Measurements from ENCODE around the gene OR52N2.

The OR52N2 gene

DNA sequence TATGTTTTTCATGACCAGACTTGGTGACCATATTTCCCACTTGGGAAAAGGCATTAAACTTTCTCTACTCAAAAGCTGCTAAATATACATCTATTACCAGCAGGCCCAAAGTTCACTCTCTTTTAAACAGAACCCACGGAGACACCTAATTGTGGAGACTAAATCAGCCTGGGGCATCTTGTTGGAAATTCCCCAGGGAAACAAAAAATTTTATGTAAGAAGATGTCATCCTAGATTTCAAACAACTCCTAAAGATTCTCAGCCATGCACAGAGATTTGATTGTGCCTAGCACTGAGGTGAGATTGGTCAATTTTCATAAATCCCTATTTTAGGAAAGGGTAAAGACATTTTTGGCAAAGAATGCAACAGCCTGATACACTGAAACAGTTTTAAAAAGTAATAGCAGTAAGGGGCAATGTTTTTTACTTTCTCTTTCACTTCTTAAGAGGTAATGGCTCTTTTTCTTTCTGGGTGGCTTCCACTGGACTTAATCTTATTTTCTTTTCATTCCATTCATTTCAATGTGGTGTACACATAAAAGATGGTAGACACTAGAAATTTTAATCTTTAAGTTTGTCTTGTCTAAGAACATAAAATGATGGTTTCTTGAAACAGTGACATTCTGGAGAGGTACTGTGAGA is 9.6 kb downstream of the OR52N2 start:
- no peaks in the 10 kb centered on the region for H3K36me3 ChIP-seq (ENCODE audit: control insufficient read depth in 2 of 2, insufficient read depth in 2 of 2, low read length in 2 of 2)
- no peak overlapping the region for H3K9ac ChIP-seq (ENCODE audit: low read length in 2 of 2)
- H3K27me3 ChIP-seq (ENCODE audit: control insufficient read depth in 1 of 2, insufficient read depth in 2 of 2, low read length in 2 of 2): no peaks in the 10 kb centered on the region
- no peaks in the 10 kb centered on the region for H3K9me3 ChIP-seq (ENCODE audit: control insufficient read depth in 2 of 2, low read length in 2 of 2)
- no peak overlapping the region for H3K4me3 ChIP-seq (ENCODE audit: low read length in 2 of 2)
- no peak overlapping the region for H3K27ac ChIP-seq (ENCODE audit: low read length)
- H3K4me1 ChIP-seq (ENCODE audit: control insufficient read depth, insufficient read depth, low read length): no peaks in the 10 kb centered on the region

DNA sequence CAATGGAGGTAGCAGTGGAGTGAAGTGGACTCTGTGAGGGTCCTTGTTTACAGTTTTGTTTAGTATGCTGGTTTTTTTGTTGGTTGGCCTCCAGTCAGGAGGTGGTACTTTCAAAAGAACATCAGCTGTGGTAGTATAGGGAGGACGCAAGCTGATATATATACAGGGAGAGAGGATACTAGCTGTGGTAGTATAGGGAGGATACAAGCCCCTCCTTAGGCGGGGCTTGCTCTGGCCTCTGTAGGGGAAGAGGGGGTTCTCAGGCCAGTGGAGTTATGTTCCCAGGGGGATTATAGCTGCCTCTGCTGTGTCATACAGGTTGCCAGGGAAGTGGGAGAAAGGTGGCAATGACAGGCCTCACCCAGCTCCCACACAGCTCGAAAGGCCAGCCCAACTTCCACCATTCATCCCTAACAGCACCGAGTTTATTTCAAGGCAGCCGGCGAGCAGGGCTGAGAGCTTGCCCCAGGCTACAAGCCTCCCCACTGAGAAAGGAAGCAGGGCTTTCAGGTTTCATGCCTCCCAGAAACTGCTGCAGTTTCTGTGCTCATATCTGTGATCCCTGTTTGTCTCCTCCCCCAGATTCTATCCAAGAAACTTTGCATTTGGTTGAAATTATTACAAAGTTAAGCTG is 22.6 kb downstream of the OR52N2 start:
- Histone ChIP-seq H3K27me3 (ENCODE audit: control insufficient read depth in 1 of 2, insufficient read depth in 2 of 2, low read length in 2 of 2) (no peaks in the 10 kb centered on the region), H3K9me3 (ENCODE audit: control insufficient read depth in 2 of 2, low read length in 2 of 2) (peaks cover 0 to 2% of the 10 kb centered on the region in 2 donors), H3K36me3 (ENCODE audit: control insufficient read depth in 2 of 2, insufficient read depth in 2 of 2, low read length in 2 of 2) (no peaks in the 10 kb centered on the region), H3K4me3 (ENCODE audit: low read length in 2 of 2) (no peak overlapping the region), H3K9ac (ENCODE audit: low read length in 2 of 2) (no peak overlapping the region), H3K27ac (ENCODE audit: low read length) (no peak overlapping the region), H3K4me1 (ENCODE audit: control insufficient read depth, insufficient read depth, low read length) (no peaks in the 10 kb centered on the region)

DNA sequence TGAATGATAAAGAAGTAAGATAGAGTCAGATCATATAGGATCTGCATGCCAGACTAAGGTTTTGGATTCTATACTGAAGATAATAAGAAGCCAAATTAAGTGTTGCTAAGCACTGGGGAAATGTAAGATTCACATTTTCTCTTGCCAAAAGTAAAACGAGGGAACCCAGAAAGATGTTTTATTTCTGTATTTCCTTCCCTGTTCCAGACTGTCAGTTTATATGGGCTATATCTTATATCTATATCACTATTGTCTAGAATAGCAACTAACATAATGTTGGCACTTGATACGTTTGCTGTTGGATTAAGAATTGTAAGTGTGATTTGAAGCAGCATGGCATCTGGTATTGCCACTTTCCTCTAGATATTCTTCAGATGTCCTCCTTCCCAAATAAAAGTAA is 24.7 kb downstream of the OR52N2 start:
- peaks cover 0 to 2% of the 10 kb centered on the region in 2 donors for H3K9me3 ChIP-seq (ENCODE audit: control insufficient read depth in 2 of 2, low read length in 2 of 2)
- no peaks in the 10 kb centered on the region for H3K36me3 ChIP-seq (ENCODE audit: control insufficient read depth in 2 of 2, insufficient read depth in 2 of 2, low read length in 2 of 2)
- H3K27ac ChIP-seq (ENCODE audit: low read length): no peak overlapping the region
- no peak overlapping the region for H3K4me3 ChIP-seq (ENCODE audit: low read length in 2 of 2)
- H3K4me1 ChIP-seq (ENCODE audit: control insufficient read depth, insufficient read depth, low read length): no peaks in the 10 kb centered on the region
- H3K27me3 ChIP-seq (ENCODE audit: control insufficient read depth in 1 of 2, insufficient read depth in 2 of 2, low read length in 2 of 2): no peaks in the 10 kb centered on the region
- no peak overlapping the region for H3K9ac ChIP-seq (ENCODE audit: low read length in 2 of 2)

DNA sequence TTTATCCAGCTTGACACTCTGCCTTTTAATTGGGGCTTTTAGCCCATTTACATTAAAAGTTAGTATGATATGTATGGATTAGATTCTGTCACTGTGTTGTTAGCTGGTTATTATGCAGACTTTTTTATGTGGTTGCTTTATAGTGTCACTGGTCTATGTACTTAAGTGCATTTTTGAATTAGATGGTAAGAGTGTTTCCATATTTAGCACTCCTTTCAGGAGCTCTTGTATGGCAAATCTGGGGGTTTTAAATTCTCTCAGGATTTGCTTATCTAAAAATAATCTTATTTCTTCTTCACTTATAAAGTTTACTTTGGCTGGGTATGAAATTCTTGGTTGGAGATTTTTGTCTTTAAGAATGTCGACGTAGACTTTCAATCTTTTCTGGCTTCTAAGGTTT is 29.0 kb downstream of the OR52N2 start:
- no peaks in the 10 kb centered on the region for H3K27me3 ChIP-seq (ENCODE audit: control insufficient read depth in 1 of 2, insufficient read depth in 2 of 2, low read length in 2 of 2)
- no peaks in the 10 kb centered on the region for H3K4me1 ChIP-seq (ENCODE audit: control insufficient read depth, insufficient read depth, low read length)
- no peak overlapping the region for H3K27ac ChIP-seq (ENCODE audit: low read length)
- no peaks in the 10 kb centered on the region for H3K9me3 ChIP-seq (ENCODE audit: control insufficient read depth in 2 of 2, low read length in 2 of 2)
- H3K36me3 ChIP-seq (ENCODE audit: control insufficient read depth in 2 of 2, insufficient read depth in 2 of 2, low read length in 2 of 2): no peaks in the 10 kb centered on the region
- H3K9ac ChIP-seq (ENCODE audit: low read length in 2 of 2): no peak overlapping the region
- no peak overlapping the region for H3K4me3 ChIP-seq (ENCODE audit: low read length in 2 of 2)

DNA sequence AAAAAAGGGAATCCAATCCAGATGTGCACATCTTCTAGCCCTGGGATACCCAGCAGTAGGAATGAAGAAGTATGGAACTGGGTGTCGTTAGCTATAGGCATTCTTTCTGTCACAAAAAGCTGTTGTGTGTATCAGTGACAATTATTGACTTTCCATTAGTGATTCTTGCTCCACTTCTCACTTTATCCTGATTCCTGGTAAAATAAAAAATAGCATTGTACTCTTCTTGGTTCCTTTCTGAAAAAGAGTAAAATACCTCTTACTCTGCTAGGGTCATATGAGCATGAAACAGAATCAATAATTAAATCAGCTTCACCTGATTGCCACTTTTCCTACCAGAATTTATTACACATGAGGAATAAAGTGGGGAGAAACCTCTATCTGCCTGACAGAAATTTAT is 33.1 kb downstream of the OR52N2 start, which contains the start of gene OR52E6:
TSS of gene OR52E6 (minus strand) at position 101 of the 400 bp plus-strand sequence. CDS start at position 101, 0 bp downstream.
- Histone ChIP-seq H3K36me3 (ENCODE audit: control insufficient read depth in 2 of 2, insufficient read depth in 2 of 2, low read length in 2 of 2) (no peaks in the 10 kb centered on the region), H3K4me3 (ENCODE audit: low read length in 2 of 2) (no peak within 1 kb of the TSS), H3K27me3 (ENCODE audit: control insufficient read depth in 1 of 2, insufficient read depth in 2 of 2, low read length in 2 of 2) (no peaks in the 10 kb centered on the region), H3K9ac (ENCODE audit: low read length in 2 of 2) (no peak within 1 kb of the TSS), H3K27ac (ENCODE audit: low read length) (no peak within 1 kb of the TSS), H3K9me3 (ENCODE audit: control insufficient read depth in 2 of 2, low read length in 2 of 2) (no peaks in the 10 kb centered on the region), H3K4me1 (ENCODE audit: control insufficient read depth, insufficient read depth, low read length) (no peaks in the 10 kb centered on the region)

DNA sequence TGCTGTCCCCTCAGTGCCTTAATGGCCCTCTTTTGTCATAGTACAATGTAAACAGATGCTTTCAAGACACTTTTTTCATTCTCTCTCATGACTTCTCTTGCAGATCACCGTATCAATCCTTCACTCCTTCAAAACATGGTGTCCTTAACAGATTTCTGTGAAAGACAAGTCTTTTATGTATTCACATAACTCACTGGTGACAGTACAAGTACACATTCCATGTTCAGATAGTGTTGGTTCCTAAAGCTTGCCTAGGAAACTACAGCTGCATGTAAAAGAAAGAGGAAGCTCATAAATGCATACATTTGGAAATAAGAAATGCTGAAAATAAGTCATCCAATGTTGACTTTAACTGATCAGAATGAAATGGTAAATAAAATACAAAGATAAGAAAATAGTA is 38.0 kb downstream of the OR52N2 start:
- H3K4me1 ChIP-seq (ENCODE audit: control insufficient read depth, insufficient read depth, low read length): no peaks in the 10 kb centered on the region
- H3K9ac ChIP-seq (ENCODE audit: low read length in 2 of 2): no peak overlapping the region
- H3K9me3 ChIP-seq (ENCODE audit: control insufficient read depth in 2 of 2, low read length in 2 of 2): no peaks in the 10 kb centered on the region
- no peak overlapping the region for H3K27ac ChIP-seq (ENCODE audit: low read length)
- H3K27me3 ChIP-seq (ENCODE audit: control insufficient read depth in 1 of 2, insufficient read depth in 2 of 2, low read length in 2 of 2): no peaks in the 10 kb centered on the region
- H3K4me3 ChIP-seq (ENCODE audit: low read length in 2 of 2): no peak overlapping the region
- no peaks in the 10 kb centered on the region for H3K36me3 ChIP-seq (ENCODE audit: control insufficient read depth in 2 of 2, insufficient read depth in 2 of 2, low read length in 2 of 2)

DNA sequence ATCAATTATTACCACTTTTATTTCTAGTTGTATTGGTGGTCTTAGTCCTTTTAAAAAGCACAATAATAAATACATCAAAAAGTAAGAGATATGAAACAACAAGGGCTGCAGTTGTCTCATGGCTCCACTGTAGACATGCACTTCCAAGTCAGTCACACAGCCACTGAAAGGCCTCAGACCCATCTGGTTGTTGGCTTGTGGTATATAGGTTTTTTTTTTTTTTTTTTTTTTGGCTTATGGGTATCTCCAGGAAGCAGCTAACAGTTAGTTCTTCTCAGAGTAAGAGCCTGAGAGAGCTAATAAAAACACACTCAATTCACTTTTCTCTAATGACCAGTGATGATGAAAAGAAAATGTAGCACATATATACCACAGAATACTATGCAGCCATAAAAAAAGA is 39.0 kb downstream of the OR52N2 start:
- Histone ChIP-seq H3K27me3 (ENCODE audit: control insufficient read depth in 1 of 2, insufficient read depth in 2 of 2, low read length in 2 of 2) (no peaks in the 10 kb centered on the region), H3K4me1 (ENCODE audit: control insufficient read depth, insufficient read depth, low read length) (no peaks in the 10 kb centered on the region)

DNA sequence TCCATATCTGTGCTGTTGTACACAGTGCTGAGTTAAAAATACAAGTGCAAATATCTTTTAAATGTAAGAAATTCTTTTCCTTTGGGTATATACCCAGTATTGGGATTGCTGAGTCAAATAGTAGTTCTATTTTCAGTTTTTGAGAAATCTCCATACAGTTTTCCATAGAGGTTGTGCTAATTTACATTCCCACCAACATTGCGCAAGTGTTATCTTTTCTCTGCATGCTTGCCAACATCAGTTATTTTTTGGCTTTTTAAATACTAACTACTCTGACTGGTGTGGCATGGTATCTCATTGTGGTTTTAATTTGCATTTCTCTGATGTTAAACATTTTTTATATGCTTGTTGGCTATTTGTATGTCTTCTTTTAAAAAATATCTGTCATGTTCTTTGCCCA is 42.3 kb downstream of the OR52N2 start:
- Histone ChIP-seq H3K36me3 (ENCODE audit: control insufficient read depth in 2 of 2, insufficient read depth in 2 of 2, low read length in 2 of 2) (no peaks in the 10 kb centered on the region), H3K9ac (ENCODE audit: low read length in 2 of 2) (no peak overlapping the region), H3K4me3 (ENCODE audit: low read length in 2 of 2) (no peak overlapping the region), H3K4me1 (ENCODE audit: control insufficient read depth, insufficient read depth, low read length) (no peaks in the 10 kb centered on the region), H3K9me3 (ENCODE audit: control insufficient read depth in 2 of 2, low read length in 2 of 2) (no peaks in the 10 kb centered on the region), H3K27ac (ENCODE audit: low read length) (no peak overlapping the region), H3K27me3 (ENCODE audit: control insufficient read depth in 1 of 2, insufficient read depth in 2 of 2, low read length in 2 of 2) (no peaks in the 10 kb centered on the region)

More for the DNA sequence above, 39.0 kb downstream of the OR52N2 start:
- Histone ChIP-seq H3K27ac (ENCODE audit: low read length) (no peak overlapping the region), H3K36me3 (ENCODE audit: control insufficient read depth in 2 of 2, insufficient read depth in 2 of 2, low read length in 2 of 2) (no peaks in the 10 kb centered on the region), H3K4me3 (ENCODE audit: low read length in 2 of 2) (no peak overlapping the region), H3K9ac (ENCODE audit: low read length in 2 of 2) (no peak overlapping the region), H3K9me3 (ENCODE audit: control insufficient read depth in 2 of 2, low read length in 2 of 2) (no peaks in the 10 kb centered on the region)

DNA sequence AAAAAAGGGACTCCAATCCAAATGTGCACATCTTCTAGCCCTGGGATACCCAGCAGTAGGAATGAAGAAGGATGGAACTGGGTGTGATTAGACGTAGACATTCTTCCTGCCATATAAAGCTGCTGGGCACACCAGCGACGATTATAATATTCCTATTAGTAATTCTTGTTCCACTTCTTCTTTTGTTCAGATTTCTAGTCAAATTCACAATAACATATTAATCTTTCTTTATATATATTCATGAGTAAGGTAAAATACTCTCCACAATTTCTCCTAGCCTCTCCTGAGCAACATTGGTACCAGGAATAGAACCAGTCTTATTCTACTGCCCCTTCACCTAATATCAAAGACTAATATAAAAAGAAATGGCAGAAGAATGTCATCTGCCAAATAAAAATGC is 48.9 kb downstream of the OR52N2 start, which contains the start of gene OR52E8:
TSS of gene OR52E8 (minus strand) at position 101 of the 400 bp plus-strand sequence. CDS start at position 101, 0 bp downstream.
- H3K9ac ChIP-seq (ENCODE audit: low read length in 2 of 2): no peak within 1 kb of the TSS
- no peak within 1 kb of the TSS for H3K4me3 ChIP-seq (ENCODE audit: low read length in 2 of 2)
- H3K27me3 ChIP-seq (ENCODE audit: control insufficient read depth in 1 of 2, insufficient read depth in 2 of 2, low read length in 2 of 2): no peaks in the 10 kb centered on the region
- no peaks in the 10 kb centered on the region for H3K36me3 ChIP-seq (ENCODE audit: control insufficient read depth in 2 of 2, insufficient read depth in 2 of 2, low read length in 2 of 2)
- no peaks in the 10 kb centered on the region for H3K9me3 ChIP-seq (ENCODE audit: control insufficient read depth in 2 of 2, low read length in 2 of 2)
- no peak within 1 kb of the TSS for H3K27ac ChIP-seq (ENCODE audit: low read length)
- no peaks in the 10 kb centered on the region for H3K4me1 ChIP-seq (ENCODE audit: control insufficient read depth, insufficient read depth, low read length)

DNA sequence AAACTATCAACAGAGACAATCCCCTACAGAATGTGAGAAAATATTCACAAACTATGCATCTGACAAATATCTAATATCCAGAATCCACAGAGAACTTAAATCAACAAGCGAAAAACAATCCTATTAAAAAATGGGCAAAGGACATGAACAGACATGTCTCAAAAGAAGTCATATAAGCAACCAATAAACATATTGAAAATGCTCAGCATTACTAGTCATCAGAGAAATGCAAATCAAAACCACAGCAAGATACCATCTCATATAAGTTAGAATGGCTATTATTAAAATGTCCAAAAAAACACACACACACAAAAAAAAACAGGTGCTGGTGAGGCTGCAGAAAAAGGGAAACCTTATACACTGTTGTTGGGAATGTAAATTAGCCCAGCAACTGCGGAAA is 57.1 kb downstream of the OR52N2 start:
- Histone ChIP-seq H3K27ac (ENCODE audit: low read length) (no peak overlapping the region), H3K9ac (ENCODE audit: low read length in 2 of 2) (no peak overlapping the region), H3K27me3 (ENCODE audit: control insufficient read depth in 1 of 2, insufficient read depth in 2 of 2, low read length in 2 of 2) (no peaks in the 10 kb centered on the region), H3K36me3 (ENCODE audit: control insufficient read depth in 2 of 2, insufficient read depth in 2 of 2, low read length in 2 of 2) (no peaks in the 10 kb centered on the region), H3K9me3 (ENCODE audit: control insufficient read depth in 2 of 2, low read length in 2 of 2) (peaks cover 0 to 3% of the 10 kb centered on the region in 2 donors), H3K4me1 (ENCODE audit: control insufficient read depth, insufficient read depth, low read length) (no peaks in the 10 kb centered on the region), H3K4me3 (ENCODE audit: low read length in 2 of 2) (no peak overlapping the region)

Measured in stomach smooth muscle (tissue), 2 donors.